Ammon's horn (tissue), 1 donor: Measurements from ENCODE around the gene CELA3A.
A peak's percentile ranks its signal among the peaks of the same experiment; 100 is the strongest.
"Not testable (repeated sequence)": the region's sequence is repeated elsewhere in the genome, so short reads cannot be mapped to it uniquely, and the experiment has no call there.

Experiments used
- DNase-seq: peaks from one replicate; pipeline ENCODE4 v3.0.0-alpha.2; 2016; ENCODE audit warnings: low spot score

The CELA3A gene

DNA sequence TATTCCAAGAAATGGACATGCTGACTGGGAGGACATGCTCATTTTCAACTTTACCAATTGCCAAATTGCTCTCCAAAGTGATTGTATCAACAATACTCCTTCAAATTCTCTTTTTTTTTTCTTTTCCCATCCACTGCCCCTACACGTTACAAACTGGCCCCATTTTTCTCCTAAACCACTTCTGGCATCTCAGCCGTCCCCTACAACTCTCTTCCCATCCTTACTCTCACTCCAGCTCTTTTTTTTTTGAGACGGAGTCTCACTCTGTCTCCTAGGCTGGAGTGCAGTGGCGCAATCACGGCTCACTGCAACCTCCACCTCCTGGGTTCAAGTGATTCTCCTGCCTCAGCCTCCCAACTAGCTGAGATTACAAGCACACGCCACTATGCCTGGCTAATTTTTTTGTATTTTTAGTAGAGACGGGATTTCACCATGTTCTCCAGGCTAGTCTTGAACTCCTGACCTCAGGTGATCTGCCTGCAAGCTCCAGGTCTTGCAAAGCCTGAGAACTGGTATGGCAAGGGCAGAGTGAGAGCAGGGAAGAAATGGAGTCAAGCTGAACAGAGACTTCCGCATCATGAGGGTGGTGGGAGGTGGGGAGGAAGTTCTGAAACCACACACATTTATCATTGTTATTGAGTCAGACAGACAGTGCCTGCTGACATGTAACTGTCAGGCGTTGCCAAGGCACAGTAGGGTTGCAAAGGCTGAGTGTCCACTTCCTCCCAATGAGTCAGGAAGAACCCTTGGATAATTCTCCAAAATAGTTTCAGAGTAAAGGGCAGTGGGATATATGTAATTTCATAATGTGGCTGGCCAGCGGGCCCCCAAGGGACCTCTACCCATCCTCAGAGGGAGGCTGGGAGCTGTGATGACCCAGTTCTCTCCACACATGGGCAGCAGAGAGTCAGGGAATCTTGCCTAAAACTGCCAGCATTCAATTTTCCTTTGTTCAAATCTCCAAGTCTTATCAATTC is 17.4 kb downstream of the CELA3A start:
- DNase-seq: peak; percentile 23

DNA sequence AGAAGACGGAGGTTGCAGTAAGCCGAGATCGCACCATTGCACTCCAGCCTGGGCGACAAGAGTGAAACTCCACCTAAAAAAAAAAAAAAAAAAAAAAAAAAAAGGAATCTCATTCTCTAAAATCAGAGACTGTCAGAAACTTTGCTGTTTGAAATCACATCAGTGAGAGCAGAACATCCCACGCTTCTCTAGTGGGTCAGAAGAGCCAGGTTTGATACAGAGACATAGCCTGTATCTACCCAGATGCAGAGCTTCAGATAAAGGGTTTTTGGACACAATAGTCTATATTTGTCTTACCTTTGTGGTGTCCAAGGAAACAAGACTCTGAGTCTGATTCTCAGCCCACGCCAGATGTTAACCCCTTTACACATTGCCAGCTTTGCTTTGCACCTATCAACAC is 19.6 kb downstream of the CELA3A start:
- no peak for DNase-seq

DNA sequence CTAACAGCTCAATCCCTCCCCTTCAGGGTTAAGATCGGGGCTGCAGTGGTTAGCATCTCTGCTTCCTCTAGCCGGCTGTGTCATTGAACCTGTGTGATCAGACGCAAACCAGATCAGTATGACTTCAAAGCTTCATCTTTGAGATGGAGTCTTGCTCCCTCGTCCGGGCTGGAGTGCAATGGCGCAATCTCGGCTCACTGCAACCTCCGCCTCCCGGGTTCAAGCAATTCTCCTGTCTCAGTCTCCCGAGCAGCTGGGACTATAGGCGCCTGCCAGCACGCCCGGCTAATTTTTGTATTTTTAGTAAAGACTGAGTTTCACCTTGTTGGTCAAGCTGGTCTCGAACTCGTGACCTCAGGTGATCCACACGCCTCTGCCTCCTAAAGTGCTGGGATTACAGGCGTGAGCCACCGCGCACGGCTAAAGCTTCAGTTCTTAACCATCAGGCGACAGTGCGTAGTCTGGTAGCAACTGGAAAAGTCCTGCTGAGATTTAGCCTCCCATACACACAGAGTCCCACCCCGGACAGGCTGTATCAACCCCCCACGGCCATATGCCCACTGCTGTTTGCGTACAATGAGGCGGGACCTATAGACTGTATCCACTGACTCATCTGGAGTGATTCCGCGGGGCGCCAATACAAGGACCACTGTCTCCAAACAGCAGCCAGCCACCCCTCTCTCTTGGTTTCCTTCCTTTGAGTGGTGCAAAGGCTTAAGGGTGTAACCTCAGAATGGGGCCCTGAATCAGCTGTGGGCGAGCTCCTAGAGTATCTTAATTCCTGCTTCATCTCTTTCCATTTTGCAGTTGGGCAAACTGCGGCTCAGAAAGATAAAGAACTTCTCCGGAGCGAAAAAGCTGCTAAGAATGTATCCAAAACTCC is 23.3 kb downstream of the CELA3A start:
- DNase-seq: peak; percentile 69

DNA sequence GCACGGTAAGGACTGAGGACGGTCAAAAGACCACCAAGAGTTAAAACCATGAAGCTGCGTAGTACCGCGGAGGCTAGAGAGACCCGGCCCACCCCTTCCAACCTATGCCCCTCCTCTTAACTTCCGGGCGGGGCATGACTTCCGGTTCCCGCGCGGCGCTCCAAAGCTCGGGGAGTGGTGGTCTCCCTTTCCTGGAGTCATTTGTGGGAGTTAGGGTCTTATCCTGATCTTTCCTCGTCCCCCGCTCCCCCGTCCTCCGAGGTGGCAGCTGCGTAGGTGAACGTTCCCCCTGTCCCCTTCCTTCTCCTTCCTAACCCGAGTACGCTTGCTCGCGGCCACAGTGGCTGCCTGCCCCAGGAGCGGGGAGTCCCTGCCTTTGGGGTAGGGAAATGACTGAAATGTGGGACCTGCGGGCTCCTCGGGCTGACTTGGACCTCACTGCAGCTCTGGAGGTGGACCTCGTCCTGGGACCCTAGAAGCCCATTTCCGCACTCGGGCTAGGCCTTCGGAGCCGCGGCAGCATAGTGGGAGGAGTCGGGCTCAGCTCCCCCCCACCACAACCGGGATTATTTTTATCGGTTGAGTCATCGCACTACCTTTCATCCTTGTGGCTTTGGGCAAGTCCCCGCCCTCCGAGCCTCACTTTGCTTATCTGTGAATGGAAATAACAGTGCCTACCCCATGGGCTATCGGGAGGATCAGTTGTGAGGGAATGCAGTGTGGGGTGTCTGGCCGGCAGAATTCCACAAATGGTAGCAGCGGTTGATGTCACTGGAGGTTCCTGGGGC is 24.1 kb downstream of the CELA3A start:
- DNase-seq: peak; percentile 81

DNA sequence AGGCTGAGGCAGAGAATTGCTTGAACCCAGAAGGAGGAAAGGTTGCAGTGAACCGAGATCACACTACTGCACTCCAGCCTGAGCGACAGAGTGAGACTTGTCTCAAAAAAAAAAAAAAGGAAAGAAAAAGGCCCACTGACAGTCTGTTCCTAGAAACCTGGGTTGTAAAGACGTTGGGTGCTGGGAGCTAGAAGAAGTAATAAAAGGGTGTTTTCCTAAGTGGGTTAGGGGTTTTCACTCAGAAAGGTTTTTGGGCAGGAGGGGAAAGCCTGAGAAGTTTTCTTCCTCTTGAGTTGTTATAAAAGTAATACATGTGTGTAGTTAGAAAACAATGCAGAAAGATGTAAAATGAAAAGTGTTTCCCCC is 25.4 kb downstream of the CELA3A start:
- DNase-seq: no peak

DNA sequence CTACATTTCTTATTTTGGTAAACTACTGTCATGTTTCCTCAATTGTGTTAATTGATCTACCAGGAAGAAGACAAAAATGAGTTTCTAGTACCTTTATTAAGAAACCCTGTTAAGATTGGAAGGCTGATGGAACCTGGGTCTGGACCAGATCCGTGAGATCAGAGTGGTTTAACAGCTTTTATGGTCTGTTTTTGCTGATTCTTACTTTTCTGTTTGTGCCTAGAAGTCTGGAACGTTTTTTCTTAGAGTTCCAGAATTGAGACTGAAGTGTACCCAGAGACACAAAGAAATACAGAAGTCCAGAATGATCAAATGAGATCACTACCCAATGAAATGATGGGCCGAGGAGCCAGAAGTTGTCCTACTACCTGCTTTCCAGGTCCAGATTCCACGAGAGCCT is 28.6 kb downstream of the CELA3A start:
- no peak for DNase-seq

DNA sequence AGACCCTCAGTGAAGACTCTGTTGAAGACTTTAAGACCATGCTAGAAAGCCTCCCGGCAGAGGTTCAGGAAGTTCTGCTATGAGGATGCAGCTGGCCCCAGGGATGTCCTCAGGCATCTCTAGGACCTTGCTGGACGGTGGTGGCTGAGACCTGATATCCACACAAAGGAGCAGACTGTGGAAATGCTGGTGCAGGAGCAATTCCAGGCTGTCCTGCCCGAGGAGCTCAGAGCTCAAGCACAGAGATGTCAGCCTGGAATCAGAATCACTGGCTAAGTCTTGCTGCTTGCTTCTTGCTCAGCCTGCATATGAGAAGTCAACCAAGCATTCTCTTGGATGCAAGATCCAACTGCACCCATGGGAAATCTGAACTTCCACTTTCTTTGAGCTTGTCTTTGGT is 29.0 kb downstream of the CELA3A start:
- no peak for DNase-seq

DNA sequence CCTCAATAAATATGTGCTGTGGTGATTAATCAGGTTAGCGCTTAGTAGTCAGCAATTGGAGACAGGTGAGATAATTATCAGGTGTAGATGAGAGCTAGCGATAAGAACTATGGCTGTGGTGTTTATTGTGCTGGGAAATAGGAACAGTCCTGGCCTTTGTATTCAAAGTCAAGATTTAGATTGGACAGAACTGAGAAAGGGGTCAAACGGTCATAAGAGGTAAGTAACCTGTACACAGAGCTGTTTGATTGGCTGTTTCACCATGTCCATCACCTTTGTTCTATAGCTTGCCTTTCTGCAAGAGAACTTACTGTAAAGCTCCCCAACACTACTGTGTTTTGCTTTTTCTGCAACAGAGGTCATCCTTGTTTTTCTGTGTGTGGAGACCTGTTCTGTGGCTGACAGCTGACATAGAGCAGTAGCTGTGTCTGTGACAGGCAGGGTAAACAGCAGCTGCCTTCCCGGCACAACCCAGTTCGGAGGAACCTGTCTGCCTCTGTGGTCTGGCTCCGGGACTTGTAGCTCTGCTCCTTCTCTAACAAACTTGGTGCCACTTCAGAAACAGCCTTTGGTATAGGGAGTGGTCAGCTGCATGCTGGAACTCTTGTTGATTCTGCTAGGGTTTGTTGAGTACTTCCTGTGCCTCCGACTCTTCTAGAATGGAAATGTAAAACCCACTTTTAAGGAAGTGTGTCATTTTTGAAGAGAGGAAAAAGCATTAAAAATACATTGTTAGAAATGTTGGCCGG is 29.9 kb downstream of the CELA3A start:
- no peak for DNase-seq

DNA sequence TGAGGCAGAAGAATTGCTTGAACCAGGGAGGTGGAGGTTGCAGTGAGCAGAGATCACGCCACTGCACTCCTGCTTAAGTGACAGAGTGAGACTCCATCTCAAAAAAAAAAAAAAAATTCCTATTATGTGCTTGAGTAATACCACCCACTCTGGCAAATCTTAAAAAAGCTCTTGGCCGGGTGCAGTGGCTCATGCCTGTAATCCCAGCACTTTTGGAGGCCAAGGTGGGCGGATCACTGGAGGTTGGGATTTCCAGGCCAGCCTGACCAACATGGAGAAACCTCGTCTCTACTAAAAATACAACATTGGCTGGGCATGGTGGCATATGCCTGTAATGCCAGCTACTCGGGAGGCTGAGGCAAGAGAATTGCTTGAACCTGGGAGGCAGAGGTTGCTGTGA is 33.4 kb downstream of the CELA3A start:
- not testable (repeated sequence) for DNase-seq

DNA sequence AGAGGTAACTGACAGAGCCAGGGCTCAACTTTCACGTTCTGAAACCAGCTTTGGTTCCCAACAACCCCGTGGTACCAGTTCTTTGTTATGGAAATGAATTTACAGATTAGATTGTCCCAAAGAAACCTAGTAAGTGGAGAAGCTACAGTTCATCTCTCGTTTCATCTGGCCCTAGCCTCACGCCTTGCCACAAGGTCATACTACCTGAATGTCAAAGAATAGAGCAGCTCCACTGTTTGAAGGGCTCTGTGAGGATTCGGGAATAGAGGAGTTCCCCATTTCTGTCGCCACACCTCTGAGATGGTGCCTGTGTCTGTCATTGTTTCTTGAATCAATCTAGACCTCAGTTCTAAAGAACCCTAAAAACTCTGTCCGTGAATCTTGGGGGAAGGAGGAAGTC is 36.1 kb downstream of the CELA3A start:
- DNase-seq: no peak

DNA sequence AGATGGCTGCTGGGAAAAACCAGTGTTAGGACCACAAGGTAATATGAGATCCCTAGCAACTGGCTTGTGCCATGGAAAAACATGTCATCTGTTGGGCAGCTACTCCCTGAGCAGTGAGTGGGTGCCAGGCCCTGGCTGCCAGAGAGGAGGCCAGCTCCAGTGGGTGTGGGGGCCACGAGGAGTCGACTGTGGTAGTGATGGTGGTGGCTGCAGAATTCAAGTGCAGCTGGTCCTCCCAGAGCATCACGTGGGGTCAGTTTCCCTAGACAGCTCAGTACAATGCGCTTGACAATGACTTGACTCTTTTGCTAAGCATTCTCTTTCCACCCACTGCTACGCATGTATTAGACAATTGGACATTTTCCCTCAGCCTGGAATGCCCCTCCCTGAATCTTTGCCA is 36.6 kb downstream of the CELA3A start:
- peak; percentile 75 for DNase-seq

DNA sequence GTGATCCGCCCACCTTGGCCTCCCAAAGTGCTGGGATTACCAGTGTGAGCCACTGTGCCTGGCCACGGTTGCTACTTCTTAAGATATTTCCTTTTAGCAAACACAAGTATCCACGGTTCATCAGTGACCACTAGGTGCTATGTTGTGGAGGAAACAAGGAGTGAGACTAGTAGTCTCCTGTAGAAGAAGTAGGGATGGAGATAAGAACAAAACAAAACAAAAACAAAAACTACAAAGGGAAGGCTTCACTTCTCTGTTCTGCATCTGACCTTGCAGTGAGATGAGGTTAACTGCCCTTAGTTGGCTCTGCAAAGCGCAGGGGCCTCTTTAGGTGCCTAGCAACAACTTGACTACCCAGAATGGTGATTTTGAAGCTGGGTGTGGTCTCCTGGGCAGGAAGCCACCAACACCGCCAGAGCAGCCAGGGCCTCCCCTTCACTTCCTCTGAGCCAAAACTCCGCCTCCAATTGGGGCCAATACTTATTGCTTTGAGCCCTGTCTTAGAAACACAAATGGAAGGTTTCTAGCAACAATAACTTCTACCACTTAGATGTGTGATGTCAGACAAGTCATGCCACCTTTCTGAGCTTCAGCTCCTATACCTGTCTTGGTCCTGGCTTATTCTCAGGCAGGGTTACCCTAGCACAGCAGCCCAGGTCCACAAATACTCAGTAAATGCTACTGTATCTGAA is 38.3 kb downstream of the CELA3A start:
- DNase-seq: peak; percentile 54

DNA sequence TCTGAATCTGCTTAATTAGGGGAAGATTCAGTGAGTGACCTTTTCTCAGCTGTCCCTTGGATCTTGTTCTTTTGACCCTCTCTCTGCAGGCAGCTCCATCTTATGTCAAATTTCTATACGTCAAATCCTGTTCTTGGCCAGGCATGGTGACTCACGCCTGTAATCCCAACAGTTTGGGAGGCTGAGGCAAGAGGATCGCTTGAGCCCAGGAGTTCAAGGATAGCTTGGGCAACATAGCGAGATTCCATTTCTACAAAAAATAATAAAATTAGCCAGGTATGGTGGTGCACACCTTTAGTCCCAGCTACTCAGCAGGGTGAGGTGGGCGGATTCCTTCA is 38.8 kb downstream of the CELA3A start:
- no peak for DNase-seq

DNA sequence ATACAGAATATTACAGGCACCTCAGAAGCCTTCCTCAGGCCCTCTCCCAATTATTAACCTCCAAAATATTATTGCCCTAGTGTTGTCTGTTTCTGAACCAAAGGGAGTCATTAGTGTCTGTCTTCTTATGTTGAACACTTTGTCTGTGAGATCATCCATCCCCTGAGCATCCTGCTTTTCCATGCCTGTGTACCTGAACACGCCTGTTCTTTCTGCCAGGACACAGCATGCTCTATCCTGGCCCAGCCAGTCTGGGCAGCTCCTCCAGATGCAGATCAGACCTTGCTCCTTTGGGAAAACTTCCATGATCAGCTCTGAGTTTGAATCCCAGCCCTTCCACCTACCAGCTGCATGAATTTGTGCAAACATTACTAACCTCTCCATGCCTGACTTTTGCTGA is 40.0 kb downstream of the CELA3A start:
- no peak for DNase-seq

DNA sequence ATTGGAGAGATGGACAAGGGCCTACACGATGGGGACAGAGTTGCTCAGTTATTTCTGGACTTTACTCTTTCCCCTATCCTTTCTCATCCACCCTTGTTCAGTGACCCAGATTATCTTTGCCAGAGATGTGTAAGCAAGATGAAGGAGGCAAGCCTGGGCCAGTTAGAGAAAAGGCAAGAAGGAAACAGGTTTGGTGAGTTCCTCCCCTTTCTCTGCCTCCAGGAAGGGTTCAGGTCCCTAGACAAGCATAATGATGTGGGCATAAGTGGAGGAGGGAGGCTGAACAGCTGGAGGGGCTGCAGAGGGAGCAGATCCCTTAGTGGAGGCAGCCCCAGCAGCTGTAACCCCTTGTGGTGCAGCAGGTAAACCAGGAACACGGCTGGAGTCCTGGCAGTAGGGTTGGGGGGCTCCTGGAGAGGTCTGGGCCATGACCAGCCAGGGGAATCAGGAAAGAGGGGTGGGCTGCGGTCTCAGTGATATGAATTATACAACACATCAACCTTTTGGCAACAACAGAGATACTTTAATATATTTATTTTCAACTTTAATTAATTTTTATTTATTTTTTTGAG is 41.8 kb downstream of the CELA3A start:
- no peak for DNase-seq

DNA sequence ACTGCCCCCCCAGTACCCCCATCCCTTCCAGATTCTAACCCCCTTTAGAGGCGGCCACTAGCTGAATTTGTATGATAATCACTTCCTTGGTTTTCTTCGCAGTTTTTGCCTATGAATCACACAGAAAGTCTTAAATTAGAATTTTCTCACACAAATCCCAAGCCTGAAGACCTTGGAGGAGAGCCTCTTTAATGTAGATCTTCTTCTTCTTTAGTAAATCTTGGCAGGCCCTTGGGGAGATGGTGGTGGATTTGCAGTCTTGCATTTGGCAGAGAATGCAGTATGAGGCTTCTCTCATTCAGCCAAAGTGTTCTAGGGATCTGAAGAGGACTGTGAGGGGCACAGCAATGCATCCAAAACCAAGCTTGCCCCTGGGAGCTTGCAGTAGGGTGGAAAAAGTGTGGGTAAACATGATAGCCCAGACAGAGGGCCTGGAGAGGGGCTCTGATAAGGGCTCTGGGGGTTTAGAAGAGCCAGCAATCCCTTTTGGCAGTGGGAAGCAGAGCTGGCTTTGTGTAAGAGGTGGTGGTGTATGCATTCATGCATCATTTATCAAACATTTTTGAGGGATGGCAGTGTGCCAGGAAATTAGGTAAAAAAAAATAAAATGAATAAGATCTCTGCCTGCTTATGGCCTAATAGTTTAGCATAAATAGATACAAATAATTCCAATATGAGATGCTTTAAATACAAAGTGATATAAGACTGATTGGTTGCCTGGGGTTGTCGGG is 43.4 kb downstream of the CELA3A start:
- DNase-seq: no peak

DNA sequence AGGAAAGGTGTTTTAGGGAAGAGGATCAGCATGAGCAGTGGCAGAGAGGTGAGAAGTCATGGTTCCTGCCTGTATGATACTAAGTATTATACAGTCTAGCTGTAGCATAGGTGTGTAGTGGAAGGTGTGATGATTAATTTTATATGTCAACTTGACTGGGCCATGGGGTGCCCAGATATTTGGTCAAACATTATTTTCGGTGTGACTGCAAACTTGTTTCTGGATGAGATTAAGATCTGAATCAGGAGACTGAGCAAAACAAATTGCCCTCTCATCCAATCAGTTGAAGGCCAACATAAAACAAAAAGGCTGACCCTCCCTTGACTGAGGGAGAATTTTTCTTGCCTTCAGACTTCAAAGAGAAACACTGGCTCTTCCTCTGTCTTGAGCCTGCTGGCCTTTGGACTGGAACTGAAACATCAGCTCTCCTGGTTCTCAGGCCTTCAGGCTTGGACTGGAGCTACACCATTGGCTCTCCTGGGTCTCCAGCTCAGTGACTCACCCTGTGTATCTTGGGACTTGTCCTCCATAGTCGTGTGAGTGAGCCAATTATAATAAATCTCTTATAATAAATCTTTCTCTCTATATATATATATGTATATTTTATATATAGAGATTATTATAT is 44.3 kb downstream of the CELA3A start:
- no peak for DNase-seq

DNA sequence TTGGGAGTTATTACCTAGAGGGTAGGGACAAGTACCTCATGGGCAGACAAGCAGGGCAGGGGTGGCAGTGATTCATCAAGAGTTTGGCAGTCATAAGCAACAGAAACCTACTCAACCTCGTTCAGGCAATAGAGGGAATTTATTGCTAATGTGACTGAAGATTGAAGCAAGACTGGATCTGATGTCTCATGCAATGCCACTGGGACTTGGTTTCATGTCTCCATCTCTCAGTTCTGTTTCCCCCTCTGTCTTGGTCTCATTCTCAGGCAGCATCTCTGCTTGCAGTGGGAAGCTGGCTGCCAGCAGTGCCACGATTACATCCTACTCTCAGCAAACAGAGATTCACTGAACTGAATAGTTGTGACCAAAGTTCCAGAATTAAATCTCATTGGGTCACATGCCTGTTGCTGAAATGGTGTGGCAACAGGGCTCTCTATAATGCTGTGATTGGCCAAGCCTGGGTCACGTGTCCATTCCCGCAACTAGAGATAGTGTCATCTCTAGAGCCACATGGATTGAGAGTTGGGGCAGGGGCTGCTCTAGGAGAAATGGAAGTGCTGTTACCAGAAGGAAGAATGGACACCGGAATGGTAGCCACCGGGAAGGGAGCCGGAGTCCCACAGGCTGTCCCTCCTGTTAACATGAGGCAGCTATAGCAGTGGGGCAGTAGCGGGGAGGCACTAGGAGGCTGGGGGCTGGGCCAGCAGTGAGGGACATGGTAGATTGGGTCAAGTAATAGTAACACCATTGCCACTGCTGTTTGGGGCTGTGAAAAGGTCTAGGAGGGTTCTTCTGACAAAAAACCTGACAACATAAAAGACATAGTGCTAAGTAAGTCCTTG is 47.1 kb downstream of the CELA3A start:
- DNase-seq: peak; percentile 30

DNA sequence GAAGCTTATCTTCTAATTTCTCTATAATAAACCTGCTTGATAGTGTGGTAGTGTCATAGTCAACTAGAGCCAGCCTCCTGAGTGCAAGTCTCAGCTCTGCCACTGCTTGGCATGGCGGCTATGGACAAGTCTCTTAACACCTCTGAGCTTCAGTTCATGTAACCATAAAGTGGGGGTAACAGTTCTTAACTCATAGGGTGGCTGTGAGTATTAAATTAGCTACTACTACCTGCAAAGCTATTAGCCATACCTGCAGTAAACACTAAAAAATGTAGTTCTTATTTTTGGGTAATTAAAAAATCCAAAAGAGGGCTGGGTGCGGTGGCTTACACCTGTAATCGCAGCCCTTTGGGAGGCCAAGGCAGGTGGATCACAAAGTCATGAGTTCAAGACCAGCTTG is 48.9 kb downstream of the CELA3A start:
- DNase-seq: no peak
